Activated CD4-positive, CD25-positive, alpha-beta regulatory T cell treated with anti-CD3 and anti-CD28 coated beads, Interleukin-2, amount 50 U/mL, for 16 hours (primary cell): ENCODE measurements around the gene NFX1.
"Not testable (repeated sequence)": the region's sequence is repeated elsewhere in the genome, so short reads cannot be mapped to it uniquely, and the experiment has no call there.

ENCODE experiments used
- DNase-seq: peaks from one replicate; pipeline ENCODE4 v3.0.0-alpha.2; 2020; ENCODE audit warnings: low read depth, low spot score

NFX1 gene

GRCh38 chr9:33358641-33359040 is 68.3 kb downstream of the NFX1 start:
- DNase-seq, result not testable (repeated sequence)

GRCh38 chr9:33364127-33364526 is 73.8 kb downstream of the NFX1 start:
- no peak for DNase-seq

DNA sequence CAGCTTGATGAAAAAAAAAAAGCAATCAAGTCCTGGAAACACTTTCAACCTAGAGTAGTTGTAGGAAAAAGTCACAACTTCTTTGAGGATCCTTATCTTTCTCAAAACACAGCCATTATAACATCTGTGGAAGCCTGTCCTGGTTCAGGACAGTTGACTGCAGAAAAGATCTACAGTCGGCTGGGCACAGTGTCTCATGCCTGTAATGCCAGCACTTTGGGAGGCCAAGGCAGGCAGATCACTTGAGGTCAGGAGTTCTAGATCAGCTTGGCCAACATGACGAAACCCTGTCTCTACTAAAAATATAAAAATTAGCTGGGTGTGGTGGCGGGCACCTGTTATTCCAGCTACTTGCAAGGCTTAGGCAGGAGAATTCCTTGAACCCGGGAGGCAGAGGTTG is 74.5 kb downstream of the NFX1 start:
- DNase-seq, result not testable (repeated sequence)

DNA sequence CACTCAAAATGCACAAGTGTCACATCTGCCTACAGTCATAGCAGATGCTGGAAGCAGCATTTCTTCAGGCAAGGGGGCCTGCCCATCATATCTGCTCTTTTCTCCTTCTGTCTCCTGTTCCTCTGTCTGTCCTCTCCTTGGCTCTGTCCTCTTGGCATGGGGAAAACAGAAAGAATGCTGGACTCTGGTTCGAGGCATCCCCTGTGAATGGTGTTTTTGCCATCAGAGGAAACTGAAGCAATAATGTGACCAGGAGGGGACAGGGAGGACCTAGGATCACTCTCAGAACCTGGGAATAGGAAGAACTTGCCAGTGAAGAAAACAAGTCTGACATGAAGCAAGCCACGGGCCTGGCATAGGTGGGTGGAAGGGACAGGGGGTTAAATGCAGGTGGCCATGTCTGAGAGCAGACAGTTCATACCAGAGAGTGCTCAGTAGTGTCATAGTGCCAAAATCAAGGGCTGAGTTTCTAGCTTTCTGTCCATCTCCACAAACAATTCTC is 76.7 kb downstream of the NFX1 start:
- DNase-seq, result no peak

DNA sequence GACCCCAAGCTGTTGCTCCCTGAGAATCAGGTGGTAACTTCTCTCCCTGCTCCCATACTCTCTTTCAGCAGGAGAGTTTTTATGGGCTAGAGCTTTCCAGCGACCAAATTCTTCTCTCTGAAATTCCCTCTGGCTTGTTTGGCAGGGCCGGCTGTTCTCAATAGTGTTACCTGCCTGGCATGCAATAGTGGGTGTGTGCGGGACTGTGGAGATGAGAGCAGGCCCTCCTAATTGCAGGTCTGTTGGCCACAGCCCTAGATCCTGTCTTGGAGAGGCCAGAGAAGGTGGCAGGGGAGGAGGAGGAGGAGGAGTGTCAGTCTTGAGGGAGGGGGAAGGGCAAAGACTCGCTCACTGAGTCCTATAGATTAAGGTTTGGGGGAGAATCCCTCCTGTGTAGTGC is 82.6 kb downstream of the NFX1 start:
- no peak for DNase-seq

DNA sequence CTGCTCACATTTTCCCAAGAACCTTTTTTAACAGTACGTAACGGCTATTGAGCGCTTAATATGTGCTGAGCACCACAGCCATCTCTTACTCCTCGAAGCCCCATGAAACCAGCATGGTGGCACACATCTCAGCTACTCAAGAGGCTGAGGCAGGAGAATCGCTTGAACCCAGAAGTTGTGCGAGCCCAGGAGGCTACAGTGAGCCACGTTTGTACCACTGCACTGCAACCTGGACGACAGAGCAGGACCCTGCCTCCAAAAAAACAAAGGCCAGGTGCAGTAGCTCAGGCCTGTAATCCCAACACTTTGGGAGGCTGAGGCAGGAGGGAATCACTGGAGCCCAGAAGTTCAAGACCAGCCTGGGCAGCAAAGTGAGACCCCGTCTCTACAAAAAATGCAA is 83.9 kb downstream of the NFX1 start:
- no peak for DNase-seq

- peak; percentile 40 for DNase-seq
These were observed 84.4 kb downstream of the NFX1 start for GRCh38 chr9:33374634-33375237.

- no peak for DNase-seq
These were observed 85.0 kb downstream of the NFX1 start for GRCh38 chr9:33375238-33375840.

GRCh38 chr9:33375841-33376321 is 85.6 kb downstream of the NFX1 start:
- no peak for DNase-seq

DNA sequence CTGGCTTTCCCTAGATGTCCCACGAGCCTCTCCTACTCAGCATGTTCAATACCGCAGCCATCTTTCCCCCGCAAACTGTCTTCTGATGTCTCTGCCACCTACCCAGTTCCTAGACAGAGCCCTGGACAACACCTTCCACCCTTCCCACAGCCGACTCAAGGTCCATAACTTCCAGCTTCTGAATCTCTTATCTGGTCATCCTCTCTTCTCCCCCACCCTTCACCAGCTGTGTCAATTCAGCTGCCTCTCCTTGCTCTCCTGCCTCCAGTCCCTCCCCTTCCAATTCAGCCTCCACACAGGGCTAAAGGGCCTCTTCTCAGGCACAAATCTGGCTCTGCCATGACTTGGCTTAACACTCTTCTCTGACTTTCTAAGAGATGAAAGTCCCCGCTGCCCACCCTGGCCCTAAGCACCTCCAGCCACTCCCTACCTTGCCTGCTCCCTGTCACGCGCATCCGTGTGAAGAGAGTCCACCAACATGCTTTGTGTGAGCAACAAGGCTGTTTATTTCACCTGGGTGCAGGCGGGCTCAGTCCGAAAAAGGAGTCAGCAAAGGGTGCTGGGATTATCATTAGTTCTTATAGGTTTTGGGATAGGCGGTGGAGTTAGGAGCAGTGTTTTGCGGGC is 86.9 kb downstream of the NFX1 start:
- DNase-seq, result no peak

GRCh38 chr9:33378121-33378795 is 87.9 kb downstream of the NFX1 start:
- DNase-seq, result no peak

GRCh38 chr9:33379666-33380389 is 89.5 kb downstream of the NFX1 start:
- DNase-seq, result no peak

DNA sequence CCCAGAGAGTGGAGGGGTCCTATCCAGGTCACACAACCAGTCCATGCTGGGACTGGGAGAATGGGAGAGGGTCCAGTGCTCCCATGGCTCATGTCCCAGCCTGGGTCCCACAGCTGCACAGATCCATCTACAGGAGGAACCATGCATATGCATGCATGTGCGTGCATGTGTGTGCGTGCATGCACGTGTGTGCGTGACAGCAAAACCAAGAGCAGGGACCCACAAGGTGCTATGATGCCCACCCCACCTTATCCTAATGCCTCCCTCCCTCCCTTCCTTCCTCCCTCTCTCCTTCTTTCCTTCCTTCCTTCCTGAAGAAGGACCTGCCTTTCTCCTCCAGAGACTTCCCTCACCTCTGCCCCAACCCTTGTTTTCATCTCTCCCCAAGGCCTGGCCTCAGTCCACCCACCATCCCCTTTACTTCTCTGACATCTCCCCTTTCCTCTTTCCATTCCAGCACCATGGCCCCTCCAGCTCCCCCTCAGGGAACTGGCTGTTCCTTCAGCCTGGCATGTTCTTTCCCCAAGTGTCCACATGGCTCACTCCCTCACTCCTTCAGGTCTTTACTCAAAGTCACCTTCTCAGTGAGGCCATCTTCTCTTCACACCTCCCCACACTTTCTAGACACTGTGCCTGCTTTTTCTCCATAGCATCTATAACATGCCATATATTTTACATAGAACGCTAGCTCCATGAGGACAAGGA is 90.2 kb downstream of the NFX1 start:
- DNase-seq, result no peak

DNA sequence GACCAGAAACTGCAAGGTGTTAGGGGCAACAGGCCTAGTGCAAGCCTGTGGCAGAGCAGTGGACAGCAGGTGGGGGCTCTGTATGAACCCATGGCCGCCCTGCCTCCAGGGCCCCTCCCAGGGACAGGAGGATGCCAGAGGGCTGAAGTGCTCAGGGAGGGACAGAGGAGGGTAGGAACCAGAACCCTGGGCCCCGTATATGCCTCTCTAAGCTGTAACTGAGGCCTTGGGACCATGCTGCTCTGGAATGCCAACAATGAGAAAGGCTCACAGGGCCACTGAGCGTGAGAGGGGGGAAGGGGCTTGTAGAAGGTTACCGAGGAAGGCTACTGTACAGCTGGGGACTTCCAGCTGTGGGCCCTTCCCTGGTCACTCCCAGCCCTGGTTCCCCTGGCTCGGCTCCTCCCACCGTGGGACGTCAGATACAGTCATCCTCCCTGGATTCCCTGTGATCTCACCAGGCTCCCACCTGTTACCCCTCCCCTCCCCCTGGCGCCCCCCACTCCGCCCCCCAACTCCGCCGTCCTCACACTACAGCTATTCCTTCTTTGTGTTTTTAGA is 91.0 kb downstream of the NFX1 start:
- DNase-seq, result no peak

DNA sequence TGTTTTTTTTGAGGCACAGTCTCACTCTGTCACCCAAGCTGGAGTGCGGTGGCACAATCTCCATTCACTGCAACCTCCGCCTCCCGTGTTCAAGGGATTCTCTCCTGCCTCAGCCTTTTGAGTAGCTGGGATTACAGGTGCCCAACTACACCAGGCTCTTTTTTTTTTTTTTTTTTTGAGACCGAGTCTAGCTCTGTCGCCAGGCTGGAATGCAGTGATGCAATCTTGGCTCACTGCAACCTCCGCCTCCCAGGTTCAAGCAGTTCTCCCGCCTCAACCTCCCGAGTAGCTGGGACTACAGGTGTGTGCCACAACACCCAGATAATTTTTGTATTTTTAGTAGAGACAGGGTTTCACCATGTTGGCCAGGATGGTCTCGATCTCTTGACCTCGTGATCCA is 92.1 kb downstream of the NFX1 start:
- DNase-seq, result not testable (repeated sequence)

DNA sequence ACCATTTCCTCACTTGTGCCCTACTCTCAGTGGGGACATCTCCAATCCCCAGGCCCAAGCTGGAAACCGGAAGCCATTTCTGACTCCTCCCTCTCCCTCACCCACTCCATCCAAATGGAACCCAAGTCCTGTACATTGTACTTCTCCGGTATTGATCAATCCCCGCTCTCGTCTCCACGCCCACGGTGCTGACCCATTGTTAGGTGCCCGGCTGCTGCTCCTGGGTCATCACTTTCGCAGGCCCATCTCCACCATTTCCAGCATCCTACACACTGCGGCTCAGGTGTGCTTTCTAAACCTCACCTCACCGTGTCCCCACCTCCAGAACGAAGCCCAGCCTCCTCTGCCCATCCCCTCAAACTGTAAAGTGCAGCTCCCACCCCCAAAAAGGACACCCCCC is 93.1 kb downstream of the NFX1 start:
- DNase-seq, result not testable (repeated sequence)

DNA sequence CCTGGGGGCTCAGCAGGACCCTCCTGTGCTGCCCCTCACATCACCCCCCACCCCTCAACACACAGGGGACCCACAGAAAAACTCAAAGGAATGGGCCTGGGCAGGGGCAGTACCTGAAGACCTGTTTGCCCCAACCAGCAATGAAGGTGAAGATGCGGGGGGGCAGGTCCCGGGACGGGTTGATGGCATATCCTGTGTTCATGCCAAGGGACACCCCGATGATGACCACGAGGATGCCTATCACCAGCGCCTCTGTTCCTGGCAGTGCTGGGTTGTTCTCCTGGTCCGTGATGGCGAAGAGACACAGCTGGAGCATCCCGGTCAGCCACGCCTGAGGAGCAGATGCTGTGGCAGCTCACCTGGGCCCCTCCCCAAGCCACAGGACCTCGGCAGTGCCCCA is 95.2 kb downstream of the NFX1 start:
- DNase-seq, result not testable (repeated sequence)

GRCh38 chr9:33385979-33386640 is 95.8 kb downstream of the NFX1 start:
- not testable (repeated sequence) for DNase-seq

GRCh38 chr9:33386641-33386996 is 96.3 kb downstream of the NFX1 start:
- DNase-seq, result not testable (repeated sequence)

DNA sequence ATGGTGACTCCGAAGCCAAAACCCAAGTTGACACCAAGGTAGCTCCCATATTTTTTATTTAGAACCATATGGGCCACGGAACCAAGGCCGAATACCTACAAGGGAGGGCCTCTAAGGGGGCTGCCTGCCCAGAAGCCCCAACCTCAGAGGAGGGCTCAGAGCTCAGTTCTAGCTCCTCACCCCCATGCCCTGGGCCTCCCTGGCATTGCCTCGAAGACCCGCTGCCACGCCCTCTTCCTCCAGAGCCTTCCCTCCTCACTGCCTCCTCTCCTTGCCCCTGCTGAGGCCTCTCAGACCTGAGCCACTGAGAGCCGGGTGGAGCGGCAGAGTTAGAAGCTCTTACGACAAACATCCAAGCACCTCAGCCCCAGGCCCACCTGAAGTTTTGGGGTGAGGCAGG is 96.7 kb downstream of the NFX1 start:
- not testable (repeated sequence) for DNase-seq
